Endothelial cell of umbilical vein (primary cell): ENCODE measurements around the gene PARD3B.

ENCODE experiments used
- EZH2 ChIP-seq: IDR thresholded peaks from 2 replicates; pipeline ENCODE4 v1.6.1; 2012; ENCODE audit warnings: borderline replicate concordance, low read depth, mild to moderate bottlenecking, moderate library complexity, low read length, inconsistent platforms; ENCODE audit not compliant: severe bottlenecking
- FOS ChIP-seq: IDR thresholded peaks from 2 replicates; pipeline ENCODE4 v1.6.1; 2011; ENCODE audit warnings: mild to moderate bottlenecking, low read length, moderate library complexity, borderline replicate concordance; ENCODE audit not compliant: insufficient read depth
- GATA2 ChIP-seq: IDR thresholded peaks from 2 replicates; pipeline ENCODE4 v1.7.0; 2011; ENCODE audit warnings: low read depth, mild to moderate bottlenecking, moderate library complexity, mixed read lengths, low read length; ENCODE audit not compliant: insufficient read length, insufficient read depth
- JUN ChIP-seq: IDR thresholded peaks from 2 replicates; pipeline ENCODE4 v1.6.1; 2011; ENCODE audit warnings: borderline replicate concordance, low read depth; ENCODE audit not compliant: insufficient read length, insufficient read depth
- MYC ChIP-seq: IDR thresholded peaks from one replicate; pipeline ENCODE4 v1.6.1; 2011; ENCODE audit warnings: mild to moderate bottlenecking, low read depth, low read length
- POLR2A ChIP-seq: IDR thresholded peaks from 2 replicates; pipeline ENCODE4 v1.6.1; 2012; ENCODE audit warnings: low read depth, mild to moderate bottlenecking, control low read depth, low read length
- POLR2AphosphoS5 ChIP-seq: IDR thresholded peaks from 2 replicates; pipeline ENCODE4 v1.6.1; 2012; ENCODE audit warnings: low read depth, mild to moderate bottlenecking, control low read depth, low read length, moderate library complexity; ENCODE audit not compliant: insufficient read depth
- TF ChIP-seq, protein P1 (sequence below), 2 donors: IDR thresholded peaks; 1 replicate in 1 of 2; 2 replicates in 1 of 2; pipeline ENCODE4 v1.5.1; 2011; ENCODE audit warnings: low read length in 2 of 2, mild to moderate bottlenecking in 2 of 2, moderate library complexity in 2 of 2, control low read depth in 1 of 2, inconsistent platforms in 1 of 2, low read depth in 1 of 2; ENCODE audit not compliant: insufficient read depth in 1 of 2; ENCODE audit errors: extremely low read depth in 1 of 2
- TF ChIP-seq, protein P2 (sequence below): IDR thresholded peaks from 2 replicates; pipeline ENCODE4 v1.6.1; 2011; ENCODE audit not compliant: insufficient read depth, insufficient read length

DNA sequence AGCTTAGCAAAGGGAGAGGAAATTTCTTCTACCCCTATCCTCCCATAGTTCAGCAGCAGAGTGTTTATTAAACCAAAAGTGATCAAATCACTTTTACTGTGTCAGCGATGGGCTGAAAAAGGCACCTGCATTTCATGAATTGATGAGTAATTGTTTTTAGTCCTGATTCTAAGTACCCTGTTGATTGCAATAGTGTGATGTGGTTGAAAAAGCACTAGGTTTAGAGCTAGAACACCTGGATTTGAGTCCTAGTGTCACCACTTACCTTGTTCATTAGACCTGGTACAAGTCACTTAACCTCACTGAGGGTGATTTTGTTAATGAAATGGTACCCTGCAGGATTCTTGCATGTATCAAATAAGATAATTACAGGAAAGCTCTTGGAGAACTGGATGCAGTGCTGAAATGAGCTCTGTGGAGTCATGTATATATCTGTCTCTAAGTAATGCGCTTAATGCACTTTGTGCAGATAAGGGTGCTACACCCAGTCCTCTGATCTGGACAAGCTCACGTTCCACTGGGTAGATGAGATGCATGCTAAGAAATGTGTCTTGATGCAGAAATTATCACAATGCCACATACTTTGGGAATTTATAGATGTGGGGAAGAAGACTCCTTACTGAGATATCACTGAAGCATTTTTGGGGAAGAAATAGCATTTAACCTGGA lies 289.6 kb downstream of the PARD3B start:
- TF ChIP-seq POLR2A: no peak
- TF ChIP-seq POLR2AphosphoS5: no peak
- TF ChIP-seq, protein P1, sequence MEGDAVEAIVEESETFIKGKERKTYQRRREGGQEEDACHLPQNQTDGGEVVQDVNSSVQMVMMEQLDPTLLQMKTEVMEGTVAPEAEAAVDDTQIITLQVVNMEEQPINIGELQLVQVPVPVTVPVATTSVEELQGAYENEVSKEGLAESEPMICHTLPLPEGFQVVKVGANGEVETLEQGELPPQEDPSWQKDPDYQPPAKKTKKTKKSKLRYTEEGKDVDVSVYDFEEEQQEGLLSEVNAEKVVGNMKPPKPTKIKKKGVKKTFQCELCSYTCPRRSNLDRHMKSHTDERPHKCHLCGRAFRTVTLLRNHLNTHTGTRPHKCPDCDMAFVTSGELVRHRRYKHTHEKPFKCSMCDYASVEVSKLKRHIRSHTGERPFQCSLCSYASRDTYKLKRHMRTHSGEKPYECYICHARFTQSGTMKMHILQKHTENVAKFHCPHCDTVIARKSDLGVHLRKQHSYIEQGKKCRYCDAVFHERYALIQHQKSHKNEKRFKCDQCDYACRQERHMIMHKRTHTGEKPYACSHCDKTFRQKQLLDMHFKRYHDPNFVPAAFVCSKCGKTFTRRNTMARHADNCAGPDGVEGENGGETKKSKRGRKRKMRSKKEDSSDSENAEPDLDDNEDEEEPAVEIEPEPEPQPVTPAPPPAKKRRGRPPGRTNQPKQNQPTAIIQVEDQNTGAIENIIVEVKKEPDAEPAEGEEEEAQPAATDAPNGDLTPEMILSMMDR (IDR thresholded peaks at IDR 0.05; ENCODE audit: extremely low read depth in 1 of 2, insufficient read depth in 1 of 2, low read depth in 1 of 2, low read length in 2 of 2): no peak
- TF ChIP-seq EZH2: no peak
- no peak for TF ChIP-seq JUN
- TF ChIP-seq FOS: no peak
- no peak for TF ChIP-seq MYC
- TF ChIP-seq, protein P2, sequence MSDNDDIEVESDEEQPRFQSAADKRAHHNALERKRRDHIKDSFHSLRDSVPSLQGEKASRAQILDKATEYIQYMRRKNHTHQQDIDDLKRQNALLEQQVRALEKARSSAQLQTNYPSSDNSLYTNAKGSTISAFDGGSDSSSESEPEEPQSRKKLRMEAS: no peak
- no peak for TF ChIP-seq GATA2
